GM10266 (cell line): ENCODE results near the gene MPP2.
"Not testable (repeated sequence)": the region's sequence is repeated elsewhere in the genome, so short reads cannot be mapped to it uniquely, and the experiment has no call there.

Source experiments
- DNase-seq: peaks from one replicate; pipeline ENCODE4 v3.0.0; 2012; ENCODE audit errors: extremely low spot score
- TF ChIP-seq, protein P1 (sequence below): IDR thresholded peaks from 2 replicates; pipeline ENCODE4 v1.5.1; 2012; ENCODE audit warnings: mild to moderate bottlenecking, low read depth; ENCODE audit not compliant: control insufficient read depth, insufficient read depth; ENCODE audit errors: missing control alignments

The MPP2 gene

DNA sequence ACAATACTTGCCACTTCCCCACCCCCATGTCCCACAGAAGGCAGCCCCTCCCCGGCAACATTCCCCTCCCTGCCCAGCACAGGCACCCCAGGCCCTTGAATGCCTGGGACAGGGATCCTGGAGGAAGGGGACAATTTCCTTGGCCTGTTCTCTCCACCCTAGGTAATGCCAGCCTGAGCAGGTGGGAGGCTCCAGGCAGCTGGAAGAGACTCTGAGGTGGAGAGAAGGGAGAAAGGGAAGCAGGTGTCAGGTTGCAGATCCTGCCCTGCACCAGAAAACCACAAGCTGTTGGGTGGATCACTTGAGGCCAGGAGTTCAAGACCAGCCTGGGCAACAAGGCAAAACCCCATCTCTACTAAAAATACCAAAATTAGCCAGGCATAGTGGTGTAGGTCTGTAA, 8.9 kb downstream of the MPP2 start:
- no peak for DNase-seq
- TF ChIP-seq, protein P1, sequence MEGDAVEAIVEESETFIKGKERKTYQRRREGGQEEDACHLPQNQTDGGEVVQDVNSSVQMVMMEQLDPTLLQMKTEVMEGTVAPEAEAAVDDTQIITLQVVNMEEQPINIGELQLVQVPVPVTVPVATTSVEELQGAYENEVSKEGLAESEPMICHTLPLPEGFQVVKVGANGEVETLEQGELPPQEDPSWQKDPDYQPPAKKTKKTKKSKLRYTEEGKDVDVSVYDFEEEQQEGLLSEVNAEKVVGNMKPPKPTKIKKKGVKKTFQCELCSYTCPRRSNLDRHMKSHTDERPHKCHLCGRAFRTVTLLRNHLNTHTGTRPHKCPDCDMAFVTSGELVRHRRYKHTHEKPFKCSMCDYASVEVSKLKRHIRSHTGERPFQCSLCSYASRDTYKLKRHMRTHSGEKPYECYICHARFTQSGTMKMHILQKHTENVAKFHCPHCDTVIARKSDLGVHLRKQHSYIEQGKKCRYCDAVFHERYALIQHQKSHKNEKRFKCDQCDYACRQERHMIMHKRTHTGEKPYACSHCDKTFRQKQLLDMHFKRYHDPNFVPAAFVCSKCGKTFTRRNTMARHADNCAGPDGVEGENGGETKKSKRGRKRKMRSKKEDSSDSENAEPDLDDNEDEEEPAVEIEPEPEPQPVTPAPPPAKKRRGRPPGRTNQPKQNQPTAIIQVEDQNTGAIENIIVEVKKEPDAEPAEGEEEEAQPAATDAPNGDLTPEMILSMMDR, result no peak

DNA sequence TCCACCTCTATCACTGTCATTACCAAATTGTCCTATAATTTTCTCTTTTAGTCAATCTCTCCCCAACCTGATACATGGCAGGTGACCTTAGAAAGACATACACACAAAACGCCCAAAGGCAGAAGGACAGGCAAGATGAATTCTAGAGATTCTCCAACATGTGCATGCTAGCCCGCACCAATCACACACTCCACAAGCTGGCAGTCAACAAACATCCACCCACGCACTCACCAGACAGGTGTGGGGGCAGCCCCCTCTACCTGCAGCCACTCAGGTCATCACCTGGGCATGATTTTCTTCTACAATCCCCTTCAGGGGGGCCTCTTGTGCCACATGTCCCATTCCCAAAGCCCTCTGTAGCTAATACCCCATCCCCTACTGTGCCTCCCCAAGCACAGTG, 9.5 kb downstream of the MPP2 start:
- no peak for DNase-seq
- TF ChIP-seq, protein P1, result no peak

DNA sequence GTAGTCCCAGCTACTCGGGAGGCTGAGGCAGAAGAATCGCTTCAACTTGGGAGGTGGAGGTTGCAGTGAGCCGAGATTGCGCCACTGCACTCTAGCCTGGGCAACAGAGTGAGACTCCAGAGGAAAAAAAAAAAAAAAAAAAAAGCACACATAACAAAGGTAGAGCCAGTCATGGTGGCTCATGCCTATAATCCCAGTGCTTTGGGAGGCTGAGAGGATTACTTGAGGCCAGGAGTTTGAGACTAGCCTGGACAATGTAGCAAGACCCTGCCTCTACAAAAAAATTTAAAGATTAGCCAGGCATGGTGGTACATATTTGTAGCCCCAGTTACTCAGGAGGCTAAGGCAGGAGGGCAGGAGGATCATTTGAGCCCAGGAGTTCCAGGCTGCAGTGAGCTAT, 12.8 kb downstream of the MPP2 start:
- not testable (repeated sequence) for DNase-seq

DNA sequence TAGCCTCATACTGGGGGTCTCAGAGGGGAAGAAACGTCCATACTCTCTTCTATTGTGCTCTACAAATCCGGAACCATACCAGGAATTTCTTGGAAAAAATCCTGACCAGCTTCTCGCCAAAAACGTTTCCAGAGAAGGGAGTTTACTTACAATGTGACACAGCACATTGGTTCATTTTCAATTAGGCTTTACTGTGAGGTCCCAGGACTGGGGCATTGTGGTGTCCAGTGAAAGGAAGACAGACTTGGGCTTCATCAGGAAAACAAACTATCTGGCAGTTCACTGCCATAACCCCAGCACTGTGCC, 14.7 kb downstream of the MPP2 start:
- TF ChIP-seq, protein P1, result no peak
- DNase-seq, result no peak

DNA sequence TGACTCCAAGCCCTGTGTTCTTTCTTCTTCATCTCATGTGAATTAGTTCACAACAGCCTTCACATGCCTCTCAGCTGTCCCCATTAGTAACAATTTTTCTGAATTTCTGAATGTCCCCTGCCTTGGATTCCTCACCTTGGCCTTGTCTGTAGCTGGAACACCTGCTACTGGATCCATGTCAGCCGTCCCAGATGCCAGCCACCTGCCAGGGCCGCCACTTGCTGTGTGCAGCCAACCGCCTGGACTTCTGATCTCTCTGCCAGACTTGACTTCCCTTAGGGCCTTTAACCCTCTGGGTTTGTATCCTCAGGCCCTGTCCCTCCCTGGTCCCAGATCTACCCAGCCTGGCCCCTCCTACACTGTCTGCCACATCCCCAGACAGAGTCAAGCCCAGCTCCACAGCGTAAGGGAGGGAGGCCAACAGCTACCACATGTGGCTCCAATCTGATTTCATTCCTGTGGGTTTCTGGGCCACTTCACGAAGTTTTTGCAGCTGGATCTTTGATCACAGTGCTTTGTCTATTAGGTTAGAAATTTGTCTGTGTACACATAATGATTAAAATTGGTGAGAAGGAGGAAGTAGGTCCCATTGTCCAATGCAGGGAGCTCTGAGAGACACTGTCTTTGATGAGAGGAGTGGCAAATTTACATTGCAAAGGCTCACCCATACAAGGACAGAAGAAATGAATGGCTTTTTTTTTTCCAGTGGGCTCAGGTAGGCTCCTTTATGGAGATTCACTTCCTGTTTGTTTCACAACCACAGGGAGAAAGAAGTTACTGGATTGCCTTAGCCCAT, 15.3 kb downstream of the MPP2 start:
- no peak for DNase-seq

DNA sequence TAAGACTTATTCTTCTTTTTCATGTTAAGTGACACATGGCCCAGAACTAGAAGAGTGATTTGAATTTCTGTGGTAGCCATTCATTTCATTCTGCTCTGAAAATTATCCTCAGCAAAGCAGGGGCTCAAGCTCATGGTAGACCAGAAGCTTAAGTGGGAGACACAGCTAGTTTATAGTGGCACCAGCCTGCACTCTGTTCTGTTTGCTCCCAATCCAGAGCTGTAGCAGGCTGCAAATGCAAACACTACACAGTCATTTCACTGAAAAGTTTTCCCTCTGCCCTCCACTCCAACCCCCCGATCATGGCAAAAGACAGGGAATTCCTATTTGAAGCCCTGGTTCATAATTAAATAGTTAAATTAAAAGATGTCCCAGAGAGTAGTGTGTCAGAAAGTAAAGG, 17.1 kb downstream of the MPP2 start:
- TF ChIP-seq, protein P1, result no peak
- no peak for DNase-seq

More for the DNA sequence above, 15.3 kb downstream of the MPP2 start:
- TF ChIP-seq, protein P1, result no peak

DNA sequence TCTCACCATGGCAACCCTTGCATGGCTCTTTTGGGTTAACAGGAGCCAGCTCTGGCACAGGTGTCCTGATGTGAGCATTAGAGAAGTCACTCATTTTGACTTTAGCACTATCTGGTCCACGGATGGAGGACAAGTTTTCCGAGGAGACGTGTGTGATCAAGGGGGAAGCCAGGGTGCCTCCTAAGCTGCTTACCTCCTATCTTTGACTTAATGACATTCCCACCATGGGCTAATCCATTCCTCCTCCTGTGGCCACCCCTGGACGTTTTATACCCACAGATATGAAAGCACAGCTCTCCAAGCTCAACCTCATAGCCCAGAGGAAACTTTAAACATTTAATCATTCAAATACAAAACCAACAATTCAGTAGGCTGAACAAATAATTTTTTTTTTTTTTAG, 18.8 kb downstream of the MPP2 start:
- DNase-seq, result no peak
- TF ChIP-seq, protein P1, result no peak
